IMR-90 (cell line): ENCODE data around the gene SLC12A7. TPM values are rescaled to one million over a fixed set of nuclear protein-coding genes. Genes with fewer than 3 reads are reported as not detected.

ENCODE experiments used
- ATAC-seq: fragments of 200-7000 bp; cut with Tn5 transposase; 2 replicates; pipeline ENCODE4 v1.9.1; 2020; ENCODE audit warnings: low read depth, mild to moderate bottlenecking, moderate library complexity
- BruUV-seq: library from RNA; stranded (reverse); fragments of 400-500 nt; replicated peaks from 2 replicates; lab custom pipeline; 2021; lab: Mats Ljungman, UMichigan
- CTCF ChIA-PET: fragments of 300-600 bp; formaldehyde crosslinking; extraction: SDS; loops from one replicate; lab custom pipeline; 2021; ENCODE audit warnings: antibody characterized with exemption; lab: Yijun Ruan, JAX
- POLR2A ChIA-PET: fragments of 300-600 bp; sonication (Branson Sonifier 250); formaldehyde crosslinking; loops from one replicate; lab custom pipeline; 2022; ENCODE audit warnings: antibody characterized with exemption; ENCODE audit not compliant: unreplicated experiment; lab: Charles Lee
- DNase-seq: peaks from one replicate; pipeline ENCODE4 v3.0.0; 2013
- H2AFZ ChIP-seq: replicated peaks from 2 replicates; pipeline ENCODE3; 2013; ENCODE audit warnings: low read length, mild to moderate bottlenecking; ENCODE audit not compliant: poor library complexity
- H2AK5ac ChIP-seq: 2 replicates; pipeline ENCODE4 v1.6.1; 2013; ENCODE audit warnings: low read depth, low read length, inconsistent platforms
- H2AK9ac ChIP-seq: replicated peaks from 2 replicates; pipeline ENCODE3; 2013; ENCODE audit warnings: mild to moderate bottlenecking, low read depth, low read length, moderate library complexity; ENCODE audit not compliant: poor library complexity
- H2BK120ac ChIP-seq: 2 replicates; pipeline ENCODE4 v1.6.1; 2013; ENCODE audit warnings: low read depth, low read length, inconsistent platforms
- H2BK15ac ChIP-seq: 3 replicates; pipeline ENCODE4 v1.6.1; 2013; ENCODE audit warnings: low read depth, low read length, inconsistent platforms
- H2BK20ac ChIP-seq: 2 replicates; pipeline ENCODE4 v1.6.1; 2013; ENCODE audit warnings: low read depth, mild to moderate bottlenecking, inconsistent platforms, low read length, moderate library complexity
- H2BK5ac ChIP-seq: 2 replicates; pipeline ENCODE4 v1.6.1; 2013; ENCODE audit warnings: mild to moderate bottlenecking, low read depth, low read length, inconsistent platforms; ENCODE audit not compliant: poor library complexity, severe bottlenecking
- H3K14ac ChIP-seq: replicated peaks from 2 replicates; pipeline ENCODE4 v1.6.1; 2013; ENCODE audit warnings: low read depth, low read length, inconsistent platforms
- H3K18ac ChIP-seq: 2 replicates; pipeline ENCODE4 v1.6.1; 2013; ENCODE audit warnings: low read depth, low read length, control low read depth
- H3K23ac ChIP-seq: 2 replicates; pipeline ENCODE4 v1.6.1; 2013; ENCODE audit warnings: low read depth, low read length, inconsistent platforms
- H3K27ac ChIP-seq: 2 replicates; pipeline ENCODE4 v1.5.1; 2013; ENCODE audit warnings: mild to moderate bottlenecking, control low read depth, low read length; ENCODE audit not compliant: insufficient read depth
- H3K27me3 ChIP-seq: 2 replicates; pipeline ENCODE4 v1.6.1; 2013; ENCODE audit warnings: low read length; ENCODE audit not compliant: control insufficient read depth, insufficient read depth
- H3K36me3 ChIP-seq: 2 replicates; pipeline ENCODE4 v1.6.1; 2013; ENCODE audit warnings: low read length, mixed read lengths; ENCODE audit not compliant: control insufficient read depth, insufficient read depth
- H3K4ac ChIP-seq: 2 replicates; pipeline ENCODE4 v1.6.1; 2013; ENCODE audit warnings: low read depth, low read length, inconsistent platforms
- H3K4me1 ChIP-seq: 2 replicates; pipeline ENCODE4 v1.6.1; 2013; ENCODE audit warnings: low read length, mixed read lengths; ENCODE audit not compliant: control insufficient read depth, insufficient read depth
- H3K4me2 ChIP-seq: 2 replicates; pipeline ENCODE4 v1.6.1; 2013; ENCODE audit warnings: low read depth, mild to moderate bottlenecking, control low read depth, low read length, moderate library complexity
- H3K4me3 ChIP-seq: 2 replicates; pipeline ENCODE4 v1.5.1; 2013; ENCODE audit warnings: low read depth, mild to moderate bottlenecking, control low read depth, low read length, moderate library complexity; ENCODE audit not compliant: insufficient read depth
- H3K56ac ChIP-seq: 2 replicates; pipeline ENCODE4 v1.6.1; 2013; ENCODE audit warnings: low read length, inconsistent platforms; ENCODE audit not compliant: insufficient read depth; ENCODE audit errors: extremely low read depth
- H3K79me1 ChIP-seq, 2 experiments: 2 replicates each; pipeline ENCODE4 v1.6.1; 2013; ENCODE audit warnings: low read length in 2 of 2, inconsistent platforms in 1 of 2, low read depth in 1 of 2
- H3K9ac ChIP-seq: 2 replicates; pipeline ENCODE4 v1.6.1; 2013; ENCODE audit warnings: low read depth, low read length, control low read depth
- H3K9me1 ChIP-seq: 2 replicates; pipeline ENCODE4 v1.6.1; 2013; ENCODE audit warnings: low read length, inconsistent platforms; ENCODE audit not compliant: insufficient read depth
- H3K9me3 ChIP-seq: 2 replicates; pipeline ENCODE4 v1.6.1; 2013; ENCODE audit warnings: low read length; ENCODE audit not compliant: control insufficient read depth, insufficient read depth
- H4K20me1 ChIP-seq: 2 replicates; pipeline ENCODE4 v1.6.1; 2013; ENCODE audit warnings: low read length, inconsistent platforms; ENCODE audit not compliant: insufficient read depth
- H4K5ac ChIP-seq: 2 replicates; pipeline ENCODE4 v1.6.1; 2013; ENCODE audit warnings: mild to moderate bottlenecking, low read depth, low read length, control low read depth
- H4K8ac ChIP-seq, 2 experiments: 2 replicates each; pipeline ENCODE4 v1.6.1; 2013; ENCODE audit warnings: low read depth in 2 of 2, low read length in 2 of 2, control low read depth in 1 of 2, inconsistent platforms in 1 of 2
- H4K91ac ChIP-seq: 2 replicates; pipeline ENCODE4 v1.6.1; 2013; ENCODE audit warnings: low read depth, low read length, inconsistent platforms; ENCODE audit not compliant: insufficient read depth
- ELK1 ChIP-seq: fragments of 150-350 bp; IDR thresholded peaks from 2 replicates; pipeline ENCODE4 v1.6.1; 2016; ENCODE audit warnings: low read depth, mild to moderate bottlenecking, low read length, moderate library complexity, borderline replicate concordance
- NFE2L2 ChIP-seq: fragments of 150-350 bp; IDR thresholded peaks from 2 replicates; pipeline ENCODE4 v1.6.1; 2016; ENCODE audit warnings: low read depth, mild to moderate bottlenecking, low read length
- RCOR1 ChIP-seq: IDR thresholded peaks from 2 replicates; pipeline ENCODE4 v1.6.1; 2012; ENCODE audit warnings: mild to moderate bottlenecking, low read length, improper control_type of control experiment; ENCODE audit not compliant: insufficient replicate concordance
- WGBS, 2 experiments: methylation state at CpG; one replicate each; pipeline versions ENCODE4 v1.1.5 to v1.1.7; 2013; ENCODE audit warnings: missing lambda C conversion rate in 2 of 2; ENCODE audit not compliant: insufficient read length in 1 of 2; ENCODE audit errors: extremely low coverage in 2 of 2; 5-methylcytosine and 5-hydroxymethylcytosine counted together
- dilution Hi-C: fragments of 300-500 bp; cut with HindIII; formaldehyde crosslinking; loops from one replicate; pipeline ENCODE4 v1.14.3; 2018; ENCODE audit warnings: low sequenced_read_pairs; ENCODE audit not compliant: unreplicated experiment
- in situ Hi-C: fragments of 300-500 bp; cut with MboI; formaldehyde crosslinking; loops from 3 replicates; pipeline ENCODE4 v1.14.3; 2019; ENCODE audit warnings: low sequenced_read_pairs, inconsistent platforms, mixed read lengths
- intact Hi-C: fragments of 100-400 bp; cut with micrococcal nuclease; formaldehyde crosslinking; loops from 2 replicates; pipeline ENCODE4 v1.10.0; 2022
- polyA plus RNA-seq, 3 experiments: library from polyadenylated mRNA; depleted of rRNA; stranded (reverse); fragments of >200 nt; gene quantifications; 2 replicates each; pipeline ENCODE4 v1.2.3, GENCODE V29; 2012; ENCODE audit warnings: low replicate concordance in 1 of 3
- total RNA-seq: library from RNA; depleted of rRNA; stranded (reverse); fragments of >200 nt; gene quantifications from 2 replicates; pipeline ENCODE4 v1.2.3, GENCODE V29; 2012

SLC12A7 gene
- total and polyA plus RNA-seq, 2 of the 4 experiments (the other 2 are of a cell fraction), result 3.0 to 6.1 TPM

GRCh38 chr5:1109542-1110306, 2.1 kb downstream of the SLC12A7 start:
- Histone ChIP-seq H3K27me3 (peaks cover 12% of the 10 kb centered on the region), H3K9ac (no peak overlapping the region), H2BK120ac (no peak overlapping the region), H4K20me1 (peaks cover 6% of the 10 kb centered on the region; the same call in 1 of the 2 replicates), H3K18ac (no peak overlapping the region), H4K91ac (no peak overlapping the region), H3K14ac (no peak overlapping the region), H3K9me3 (no peaks in the 10 kb centered on the region), H3K4me1 (peaks cover 4% of the 10 kb centered on the region; the same call in 1 of the 2 replicates), H3K56ac (no peak overlapping the region), H4K5ac (no peak overlapping the region), H2AK5ac (no peak overlapping the region), H2AFZ (no peak overlapping the region), H2BK20ac (no peak overlapping the region), H2BK5ac (no peak overlapping the region), H3K23ac (no peak overlapping the region), H3K9me1 (no peaks in the 10 kb centered on the region), H3K27ac (no peak overlapping the region), H3K4ac (no peak overlapping the region), H2AK9ac (no peak overlapping the region), H2BK15ac (no peak overlapping the region), H3K4me2 (no peak overlapping the region), H3K36me3 (no peaks in the 10 kb centered on the region), H3K79me1 (0 out of 4 replicates have a peak, but pooled peaks cover 0 to 3% of the 10 kb centered on the region in 2 experiments), H4K8ac (no peak overlapping the region), H3K4me3 (no peak overlapping the region)
- dilution Hi-C loops, result no loop called here
- no peak for TF ChIP-seq RCOR1
- TF ChIP-seq ELK1, result no peak
- no peak for TF ChIP-seq NFE2L2
- CTCF ChIA-PET, result interaction anchor here (1.1 kb wide), 1 partner anchor 31 kb away, joined by 3 read pairs; no protein-coding TSS in a partner anchor
- intact Hi-C loops, result loop anchor here (10.0 kb wide), 1 partner anchor 105 kb away; the partner anchor contains the start of gene NKD2
- 92% methylated on average over 4 of the region's 26 CpGs; no CpG with 5 or more reads in 1 of the 2 experiments for WGBS, 2 experiments
- POLR2A ChIA-PET, result no interaction called here
- in situ Hi-C loops, result no loop called here
- no TSS peak for BruUV-seq
- DNase-seq (no peak), ATAC-seq (no peak)
